ENCODE results near the gene SPATA20.

The SPATA20 gene

GRCh38 chr17:50570032-50570431 lies 23.1 kb downstream of the SPATA20 start:
- TF ChIP-seq GFI1B (tag by site-specific recombination; IDR thresholded peaks at IDR 0.05): no peak
- TF ChIP-seq ZNF341 (tag by site-specific recombination; IDR thresholded peaks at IDR 0.05; ENCODE audit: low read depth): no peak
- no peak for TF ChIP-seq ZFP69B (tag by site-specific recombination; IDR thresholded peaks at IDR 0.05)
- TF ChIP-seq SCRT1 (tag by site-specific recombination; IDR thresholded peaks at IDR 0.05; ENCODE audit: borderline replicate concordance): no peak
- TF ChIP-seq ZNF155 (tag by site-specific recombination; IDR thresholded peaks at IDR 0.05): no peak
- no peak for TF ChIP-seq GLI2 (tag by site-specific recombination; IDR thresholded peaks at IDR 0.05; ENCODE audit: borderline replicate concordance, low read depth)
- no peak for TF ChIP-seq ZNF302 (tag by site-specific recombination; IDR thresholded peaks at IDR 0.05; ENCODE audit: low read depth)
- TF ChIP-seq ZNF596 (tag by site-specific recombination; IDR thresholded peaks at IDR 0.05): no peak
- no peak for TF ChIP-seq ZNF214 (tag by site-specific recombination; IDR thresholded peaks at IDR 0.05; ENCODE audit: borderline replicate concordance)
- TF ChIP-seq ZNF488 (tag by site-specific recombination; IDR thresholded peaks at IDR 0.05): no peak
- TF ChIP-seq ZNF23 (tag by site-specific recombination; IDR thresholded peaks at IDR 0.05; ENCODE audit: borderline replicate concordance): no peak
- TF ChIP-seq ZNF248 (tag by site-specific recombination; IDR thresholded peaks at IDR 0.05): no peak
- no peak for TF ChIP-seq ZNF747 (tag by site-specific recombination; IDR thresholded peaks at IDR 0.05)
- TF ChIP-seq ZNF48 (tag by site-specific recombination; IDR thresholded peaks at IDR 0.05): no peak
- no peak for TF ChIP-seq ZBTB26 (tag by site-specific recombination; optimal IDR thresholded peaks at IDR 0.05)
- TF ChIP-seq ZNF501 (tag by site-specific recombination; IDR thresholded peaks at IDR 0.05): no peak
- Histone ChIP-seq H3K36me3 (ENCODE audit: control insufficient read depth in 2 of 2, insufficient read depth in 1 of 2, low read length in 2 of 2) (no peaks in the 10 kb centered on the region), H3K4me3 (ENCODE audit: low read depth, low read length) (no peak overlapping the region), H3K9me3 (ENCODE audit: control insufficient read depth, insufficient read depth, low read depth, low read length) (no peaks in the 10 kb centered on the region), H3K4me1 (ENCODE audit: control insufficient read depth, insufficient read depth, low read length) (peaks cover 3% of the 10 kb centered on the region; the same call in 1 of the 2 replicates), H3K27ac (ENCODE audit: extremely low read depth, low read depth, low read length) (no peak overlapping the region)
- CTCF ChIA-PET: interaction anchor here (0.7 to 2.5 kb wide), 2 partner anchors 9 to 57 kb away, joined by 4 to 12 read pairs; no protein-coding TSS in a partner anchor
- POLR2A ChIA-PET: interaction anchor here (1.0 kb wide), 1 partner anchor 20 kb away, joined by 3 read pairs; no protein-coding TSS in a partner anchor

DNA sequence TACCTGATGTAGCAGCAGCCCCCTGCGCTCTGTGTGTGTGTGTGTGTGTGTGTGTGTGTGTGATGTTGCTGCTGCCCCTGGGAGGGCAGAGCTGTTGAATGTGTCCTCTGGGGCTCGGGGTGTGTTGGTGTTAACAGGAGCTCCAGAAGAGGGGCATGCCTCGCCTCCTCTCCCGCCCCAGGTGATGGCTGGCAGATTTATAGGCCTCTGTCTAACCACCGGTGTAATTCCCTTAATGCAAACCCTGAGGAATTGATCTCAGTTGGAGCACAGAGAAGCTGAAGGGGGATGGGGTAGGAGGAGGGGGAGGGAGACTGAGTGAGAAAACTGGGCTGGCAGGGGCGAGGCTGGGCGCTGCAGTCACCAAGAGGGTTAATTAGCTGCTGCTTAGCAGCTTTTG lies 23.6 kb downstream of the SPATA20 start:
- no peaks in the 10 kb centered on the region for H3K9me3 ChIP-seq (ENCODE audit: control insufficient read depth, insufficient read depth, low read depth, low read length)
- ChIA-PET CTCF (interaction anchor here (0.7 to 2.5 kb wide), 3 partner anchors 9 to 124 kb away, joined by 4 to 12 read pairs (median 6); no protein-coding TSS in a partner anchor), POLR2A (interaction anchor here (0.6 to 1.0 kb wide), 2 partner anchors 20 to 23 kb away, joined by 3 read pairs; no protein-coding TSS in a partner anchor)
- H3K27ac ChIP-seq (ENCODE audit: extremely low read depth, low read depth, low read length): no peak overlapping the region
- H3K4me3 ChIP-seq (ENCODE audit: low read depth, low read length): no peak overlapping the region
- H3K4me1 ChIP-seq (ENCODE audit: control insufficient read depth, insufficient read depth, low read length): peaks cover 3% of the 10 kb centered on the region; the same call in 1 of the 2 replicates
- H3K36me3 ChIP-seq (ENCODE audit: control insufficient read depth in 2 of 2, insufficient read depth in 1 of 2, low read length in 2 of 2): no peaks in the 10 kb centered on the region
- 0 out of 2 replicates have a peak, but pooled peaks have one; percentile 8 for TF ChIP-seq ZBTB8A (tag by site-specific recombination; IDR thresholded peaks at IDR 0.05)
- TF ChIP-seq ZNF214 (tag by site-specific recombination; IDR thresholded peaks at IDR 0.05; ENCODE audit: borderline replicate concordance): no peak
- peak; percentile 49; the same call in 1 of the 2 replicates for TF ChIP-seq ZIC2 (tag by site-specific recombination; IDR thresholded peaks at IDR 0.05)
- TF ChIP-seq EGR2 (tag by site-specific recombination; IDR thresholded peaks at IDR 0.05; ENCODE audit: low read depth): 0 out of 2 replicates have a peak, but pooled peaks have one; percentile 23
- peak; percentile 23; the same call in 1 of the 2 replicates for TF ChIP-seq GLIS1 (tag by site-specific recombination; IDR thresholded peaks at IDR 0.05)
- TF ChIP-seq, protein P1, sequence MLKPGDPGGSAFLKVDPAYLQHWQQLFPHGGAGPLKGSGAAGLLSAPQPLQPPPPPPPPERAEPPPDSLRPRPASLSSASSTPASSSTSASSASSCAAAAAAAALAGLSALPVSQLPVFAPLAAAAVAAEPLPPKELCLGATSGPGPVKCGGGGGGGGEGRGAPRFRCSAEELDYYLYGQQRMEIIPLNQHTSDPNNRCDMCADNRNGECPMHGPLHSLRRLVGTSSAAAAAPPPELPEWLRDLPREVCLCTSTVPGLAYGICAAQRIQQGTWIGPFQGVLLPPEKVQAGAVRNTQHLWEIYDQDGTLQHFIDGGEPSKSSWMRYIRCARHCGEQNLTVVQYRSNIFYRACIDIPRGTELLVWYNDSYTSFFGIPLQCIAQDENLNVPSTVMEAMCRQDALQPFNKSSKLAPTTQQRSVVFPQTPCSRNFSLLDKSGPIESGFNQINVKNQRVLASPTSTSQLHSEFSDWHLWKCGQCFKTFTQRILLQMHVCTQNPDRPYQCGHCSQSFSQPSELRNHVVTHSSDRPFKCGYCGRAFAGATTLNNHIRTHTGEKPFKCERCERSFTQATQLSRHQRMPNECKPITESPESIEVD (tag by site-specific recombination; IDR thresholded peaks at IDR 0.05): no peak
- TF ChIP-seq, protein P2, sequence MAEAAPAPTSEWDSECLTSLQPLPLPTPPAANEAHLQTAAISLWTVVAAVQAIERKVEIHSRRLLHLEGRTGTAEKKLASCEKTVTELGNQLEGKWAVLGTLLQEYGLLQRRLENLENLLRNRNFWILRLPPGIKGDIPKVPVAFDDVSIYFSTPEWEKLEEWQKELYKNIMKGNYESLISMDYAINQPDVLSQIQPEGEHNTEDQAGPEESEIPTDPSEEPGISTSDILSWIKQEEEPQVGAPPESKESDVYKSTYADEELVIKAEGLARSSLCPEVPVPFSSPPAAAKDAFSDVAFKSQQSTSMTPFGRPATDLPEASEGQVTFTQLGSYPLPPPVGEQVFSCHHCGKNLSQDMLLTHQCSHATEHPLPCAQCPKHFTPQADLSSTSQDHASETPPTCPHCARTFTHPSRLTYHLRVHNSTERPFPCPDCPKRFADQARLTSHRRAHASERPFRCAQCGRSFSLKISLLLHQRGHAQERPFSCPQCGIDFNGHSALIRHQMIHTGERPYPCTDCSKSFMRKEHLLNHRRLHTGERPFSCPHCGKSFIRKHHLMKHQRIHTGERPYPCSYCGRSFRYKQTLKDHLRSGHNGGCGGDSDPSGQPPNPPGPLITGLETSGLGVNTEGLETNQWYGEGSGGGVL (tag by site-specific recombination; IDR thresholded peaks at IDR 0.05): peak; percentile 72
- no peak for TF ChIP-seq ZNF449 (tag by site-specific recombination; IDR thresholded peaks at IDR 0.05)
- 0 out of 2 replicates have a peak, but pooled peaks have one; percentile 9 for TF ChIP-seq ZFHX2 (tag by site-specific recombination; conservative IDR thresholded peaks at IDR 0.05)
- TF ChIP-seq ZBTB17 (tag by site-specific recombination; IDR thresholded peaks at IDR 0.05): peak; percentile 37; the same call in 1 of the 2 replicates
- TF ChIP-seq ZBTB26 (tag by site-specific recombination; optimal IDR thresholded peaks at IDR 0.05): no peak

All from HEK293 (cell line).